ENCODE measurements around the gene DHDH. TPM values are rescaled to one million over a fixed set of nuclear protein-coding genes. Genes with fewer than 3 reads are reported as not detected.
A peak's percentile ranks its signal among the peaks of the same experiment; 100 is the strongest.

DHDH gene
- total and polyA plus RNA-seq, 2 of the 13 experiments (the other 11 are each of a cell fraction or from before 2014, with no cell fraction given): 0.13 to 0.91 TPM

GRCh38 chr19:48967346-48968178, 34.1 kb downstream of the DHDH start (continued):
- no peak for TF ChIP-seq ADNP (CRISPR knock-in tag; IDR thresholded peaks at IDR 0.05)
- no peak for TF ChIP-seq SP5 (CRISPR knock-in tag; IDR thresholded peaks at IDR 0.05; ENCODE audit: borderline replicate concordance, low read depth)
- no peak for TF ChIP-seq ZNF329 (CRISPR knock-in tag; IDR thresholded peaks at IDR 0.05; ENCODE audit: low read depth)
- TF ChIP-seq NRL (CRISPR knock-in tag; IDR thresholded peaks at IDR 0.05; ENCODE audit: borderline replicate concordance): 0 out of 2 replicates have a peak, but pooled peaks have one; percentile 57
- TF ChIP-seq NR3C1 (CRISPR knock-in tag; IDR thresholded peaks at IDR 0.05): no peak
- TF ChIP-seq PREB (CRISPR knock-in tag; IDR thresholded peaks at IDR 0.05): no peak
- no peak for TF ChIP-seq ZNF432 (CRISPR knock-in tag; IDR thresholded peaks at IDR 0.05; ENCODE audit: borderline replicate concordance)
- peak; percentile 30; the same call in 1 of the 2 replicates for TF ChIP-seq KLF6 (CRISPR knock-in tag; IDR thresholded peaks at IDR 0.05)
- no peak for TF ChIP-seq DMAP1 (CRISPR knock-in tag; IDR thresholded peaks at IDR 0.05)
- 0 out of 2 replicates have a peak, but pooled peaks have one; percentile 56 for TF ChIP-seq DNMT1 (CRISPR knock-in tag; IDR thresholded peaks at IDR 0.05)
- TF ChIP-seq ZFAT (CRISPR knock-in tag; conservative IDR thresholded peaks at IDR 0.05): no peak
- TF ChIP-seq NR2C2 (CRISPR knock-in tag; IDR thresholded peaks at IDR 0.05; ENCODE audit: borderline replicate concordance): peak; percentile 54; the same call in 1 of the 2 replicates
- TF ChIP-seq NPAS2 (CRISPR knock-in tag; IDR thresholded peaks at IDR 0.05; ENCODE audit: borderline replicate concordance): no peak
- TF ChIP-seq ZNF510 (CRISPR knock-in tag; IDR thresholded peaks at IDR 0.05; ENCODE audit: low read depth): no peak
- peak; percentile 63; the same call in 1 of the 2 replicates for TF ChIP-seq STAT6 (CRISPR knock-in tag; IDR thresholded peaks at IDR 0.05; ENCODE audit: borderline replicate concordance)
- TF ChIP-seq ZNF619 (CRISPR knock-in tag; IDR thresholded peaks at IDR 0.05): no peak
- no peak for TF ChIP-seq ZBTB33 (CRISPR knock-in tag; IDR thresholded peaks at IDR 0.05)
- no peak for TF ChIP-seq SAFB2 (CRISPR knock-in tag; IDR thresholded peaks at IDR 0.05; ENCODE audit: borderline replicate concordance, low read depth)
- peak in 1 of 2 experiments; percentile 74; a peak in 1 of 4 replicates for TF ChIP-seq ATF4 (CRISPR knock-in tag; IDR thresholded peaks at IDR 0.05)
- peak; percentile 33; the same call in 1 of the 2 replicates for TF ChIP-seq EEA1 (CRISPR knock-in tag; IDR thresholded peaks at IDR 0.05; ENCODE audit: borderline replicate concordance)
- TF ChIP-seq ZNF768 (CRISPR knock-in tag; IDR thresholded peaks at IDR 0.05): no peak; the same call in 1 of the 2 replicates
